Measurements from ENCODE around the gene TRIM46.

Gene TRIM46

GRCh38 chr1:155171836-155172731 lies 1.6 kb upstream of the TRIM46 start:
- no peak for DNase-seq (ENCODE audit: low read depth)

- peak; percentile 96 for DNase-seq (ENCODE audit: low read depth)
Observed at GRCh38 chr1:155172732-155173477, 744 bp upstream of the TRIM46 start, which contains the start of gene KRTCAP2. TSS of gene KRTCAP2 (minus strand) at chr1:155173304. CDS start at chr1:155173224, 80 bp downstream.

GRCh38 chr1:155174324-155175280 lies 953 bp downstream of the TRIM46 start:
- DNase-seq (ENCODE audit: low read depth), result peak; percentile 66

GRCh38 chr1:155175281-155175926 lies 1.8 kb downstream of the TRIM46 start:
- no peak for DNase-seq (ENCODE audit: low read depth)

GRCh38 chr1:155175927-155176371 lies 2.3 kb downstream of the TRIM46 start:
- no peak for DNase-seq (ENCODE audit: low read depth)

- DNase-seq (ENCODE audit: low read depth), result peak; percentile 79
Observed at GRCh38 chr1:155176544-155177071, 3.0 kb downstream of the TRIM46 start.

GRCh38 chr1:155177192-155177917 lies 3.7 kb downstream of the TRIM46 start:
- no peak for DNase-seq (ENCODE audit: low read depth)

- no peak for DNase-seq (ENCODE audit: low read depth)
Observed at GRCh38 chr1:155177918-155178281, 4.3 kb downstream of the TRIM46 start.

GRCh38 chr1:155178441-155179111 lies 4.9 kb downstream of the TRIM46 start:
- no peak for DNase-seq (ENCODE audit: low read depth)

- DNase-seq (ENCODE audit: low read depth), result no peak
Observed at GRCh38 chr1:155179112-155180031, 5.7 kb downstream of the TRIM46 start.

- no peak for DNase-seq (ENCODE audit: low read depth)
Observed at GRCh38 chr1:155181371-155182051, 7.9 kb downstream of the TRIM46 start.

GRCh38 chr1:155182052-155182550 lies 8.5 kb downstream of the TRIM46 start:
- DNase-seq (ENCODE audit: low read depth), result no peak

- no peak for DNase-seq (ENCODE audit: low read depth)
Observed at GRCh38 chr1:155183775-155184221, 10.1 kb downstream of the TRIM46 start.

GRCh38 chr1:155184351-155184811 lies 10.7 kb downstream of the TRIM46 start:
- DNase-seq (ENCODE audit: low read depth), result no peak

GRCh38 chr1:155184835-155185782 lies 11.5 kb downstream of the TRIM46 start:
- no peak for DNase-seq (ENCODE audit: low read depth)

- no peak for DNase-seq (ENCODE audit: low read depth)
Observed at GRCh38 chr1:155185783-155186066, 12.1 kb downstream of the TRIM46 start.
